ENCODE measurements around the gene LGALS1. TPM values are rescaled to one million over a fixed set of nuclear protein-coding genes. Genes with fewer than 3 reads are reported as not detected.

The LGALS1 gene
- total RNA-seq, 1 donor from 2014 or later, result 50.7 TPM

- H3K27ac Mint-ChIP-seq (ENCODE audit: unreplicated experiment), result no peak overlapping the region
- peaks cover 2% of the 10 kb centered on the region for H3K27me3 Mint-ChIP-seq (ENCODE audit: unreplicated experiment)
- TF ChIP-seq CTCF (IDR thresholded peaks at IDR 0.05; ENCODE audit: partially characterized antibody, unreplicated experiment), result no peak
- DNase-seq, result no peak
- H3K4me3 Mint-ChIP-seq (ENCODE audit: unreplicated experiment), result no peak overlapping the region
- H3K4me1 Mint-ChIP-seq (ENCODE audit: low read depth, unreplicated experiment), result peaks cover 7% of the 10 kb centered on the region
- H3K9me3 Mint-ChIP-seq (ENCODE audit: unreplicated experiment), result peaks cover 2% of the 10 kb centered on the region
- no peaks in the 10 kb centered on the region for H3K36me3 Mint-ChIP-seq (ENCODE audit: unreplicated experiment)
Measured at GRCh38 chr22:37627121-37627520, 48.3 kb upstream of the LGALS1 start.

- H3K27ac Mint-ChIP-seq (ENCODE audit: unreplicated experiment), result no peak overlapping the region
- peaks cover 7% of the 10 kb centered on the region for H3K4me1 Mint-ChIP-seq (ENCODE audit: low read depth, unreplicated experiment)
- no peaks in the 10 kb centered on the region for H3K36me3 Mint-ChIP-seq (ENCODE audit: unreplicated experiment)
- H3K9me3 Mint-ChIP-seq (ENCODE audit: unreplicated experiment), result peaks cover 2% of the 10 kb centered on the region
- no peak for TF ChIP-seq CTCF (IDR thresholded peaks at IDR 0.05; ENCODE audit: partially characterized antibody, unreplicated experiment)
- H3K27me3 Mint-ChIP-seq (ENCODE audit: unreplicated experiment), result peaks cover 2% of the 10 kb centered on the region
- DNase-seq, result no peak
- H3K4me3 Mint-ChIP-seq (ENCODE audit: unreplicated experiment), result no peak overlapping the region
Measured at GRCh38 chr22:37627545-37627944, 47.9 kb upstream of the LGALS1 start.

DNA sequence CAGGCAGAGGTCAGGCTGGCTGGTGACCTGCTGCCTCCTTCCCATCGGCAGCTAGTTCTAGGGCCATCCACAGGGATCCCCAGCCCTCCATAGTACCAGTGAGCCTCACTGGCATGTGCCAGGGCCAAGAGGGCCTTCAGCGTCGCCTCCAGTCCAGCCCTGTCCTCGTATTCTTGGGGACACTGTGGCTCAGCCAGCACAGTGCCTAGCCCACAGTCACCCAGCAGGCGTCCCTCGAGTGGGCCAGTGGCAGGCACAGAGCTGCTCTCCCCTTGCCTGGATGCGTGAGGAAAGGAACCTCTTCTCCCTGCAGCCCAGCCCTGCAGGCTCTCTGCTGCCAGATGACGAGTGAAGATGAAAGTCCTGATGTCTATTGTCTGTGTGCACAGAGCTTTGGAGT lies 46.6 kb upstream of the LGALS1 start:
- Mint-ChIP-seq H3K36me3 (ENCODE audit: unreplicated experiment) (no peaks in the 10 kb centered on the region), H3K27me3 (ENCODE audit: unreplicated experiment) (peaks cover 6% of the 10 kb centered on the region), H3K4me1 (ENCODE audit: low read depth, unreplicated experiment) (peaks cover 10% of the 10 kb centered on the region), H3K4me3 (ENCODE audit: unreplicated experiment) (no peak overlapping the region), H3K27ac (ENCODE audit: unreplicated experiment) (no peak overlapping the region), H3K9me3 (ENCODE audit: unreplicated experiment) (peaks cover 4% of the 10 kb centered on the region)
- TF ChIP-seq CTCF (IDR thresholded peaks at IDR 0.05; ENCODE audit: partially characterized antibody, unreplicated experiment), result no peak
- no peak for DNase-seq

DNA sequence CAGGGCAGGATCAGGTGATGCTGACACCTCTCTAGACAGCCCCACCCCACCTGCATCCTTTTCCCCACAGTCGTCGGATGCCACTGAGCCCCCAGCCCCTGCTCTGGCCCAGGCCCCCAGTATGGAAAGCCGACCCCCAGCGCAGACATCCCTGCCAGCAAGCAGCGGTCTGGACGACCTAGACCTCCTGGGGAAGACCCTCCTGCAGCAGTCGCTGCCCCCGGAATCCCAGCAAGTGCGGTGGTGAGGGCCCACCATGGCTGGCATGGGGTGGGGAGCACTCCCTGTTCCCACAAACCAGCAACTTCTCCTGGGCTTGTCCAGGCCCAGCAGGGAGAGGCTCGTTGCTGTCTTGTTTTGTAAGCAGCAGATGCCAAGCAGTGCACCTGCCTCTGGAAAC lies 45.5 kb upstream of the LGALS1 start:
- DNase-seq, result no peak
- no peak overlapping the region for H3K27ac Mint-ChIP-seq (ENCODE audit: unreplicated experiment)
- peaks cover 10% of the 10 kb centered on the region for H3K9me3 Mint-ChIP-seq (ENCODE audit: unreplicated experiment)
- no peak for TF ChIP-seq CTCF (IDR thresholded peaks at IDR 0.05; ENCODE audit: partially characterized antibody, unreplicated experiment)
- peaks cover 7% of the 10 kb centered on the region for H3K27me3 Mint-ChIP-seq (ENCODE audit: unreplicated experiment)
- no peaks in the 10 kb centered on the region for H3K36me3 Mint-ChIP-seq (ENCODE audit: unreplicated experiment)
- H3K4me3 Mint-ChIP-seq (ENCODE audit: unreplicated experiment), result no peak overlapping the region
- peaks cover 14% of the 10 kb centered on the region for H3K4me1 Mint-ChIP-seq (ENCODE audit: low read depth, unreplicated experiment)

GRCh38 chr22:37630839-37631435 lies 44.5 kb upstream of the LGALS1 start:
- no peak for DNase-seq
- H3K27ac Mint-ChIP-seq (ENCODE audit: unreplicated experiment), result no peak overlapping the region
- no peaks in the 10 kb centered on the region for H3K36me3 Mint-ChIP-seq (ENCODE audit: unreplicated experiment)
- peaks cover 7% of the 10 kb centered on the region for H3K27me3 Mint-ChIP-seq (ENCODE audit: unreplicated experiment)
- no peak for TF ChIP-seq CTCF (IDR thresholded peaks at IDR 0.05; ENCODE audit: partially characterized antibody, unreplicated experiment)
- no peak overlapping the region for H3K4me3 Mint-ChIP-seq (ENCODE audit: unreplicated experiment)
- peaks cover 8% of the 10 kb centered on the region for H3K9me3 Mint-ChIP-seq (ENCODE audit: unreplicated experiment)
- peaks cover 12% of the 10 kb centered on the region for H3K4me1 Mint-ChIP-seq (ENCODE audit: low read depth, unreplicated experiment)
